ENCODE measurements around the gene SLC7A8.
"Not testable (repeated sequence)": the region's sequence is repeated elsewhere in the genome, so short reads cannot be mapped to it uniquely, and the experiment has no call there.

The SLC7A8 gene

GRCh38 chr14:23183479-23183878, at the start of gene SLC7A8:
Gene SLC7A8 (minus strand): TSS chr14:23183660. CDS start chr14:23182914, 746 bp downstream.
- DNase-seq (ENCODE audit: low spot score), result no peak

GRCh38 chr14:23232241-23232808, 48.9 kb upstream of the SLC7A8 start:
- DNase-seq (ENCODE audit: low spot score), result not testable (repeated sequence)

More at GRCh38 chr14:23183479-23183878, at the start of gene SLC7A8:
- no peak for TF ChIP-seq CTCF (IDR thresholded peaks at IDR 0.05; ENCODE audit: extremely low read depth, missing control alignments)

- no peak for DNase-seq (ENCODE audit: low spot score)
- TF ChIP-seq CTCF (IDR thresholded peaks at IDR 0.05; ENCODE audit: extremely low read depth, missing control alignments), result no peak
These were observed 45.4 kb upstream of the SLC7A8 start for GRCh38 chr14:23228812-23229211.

GRCh38 chr14:23227566-23227965, 44.1 kb upstream of the SLC7A8 start:
- DNase-seq (ENCODE audit: low spot score), result no peak
- no peak for TF ChIP-seq CTCF (IDR thresholded peaks at IDR 0.05; ENCODE audit: extremely low read depth, missing control alignments)

GRCh38 chr14:23224958-23225357, 41.5 kb upstream of the SLC7A8 start:
- not testable (repeated sequence) for DNase-seq (ENCODE audit: low spot score)

- no peak for DNase-seq (ENCODE audit: low spot score)
- TF ChIP-seq CTCF (IDR thresholded peaks at IDR 0.05; ENCODE audit: extremely low read depth, missing control alignments), result no peak
These were observed 35.6 kb upstream of the SLC7A8 start for GRCh38 chr14:23219075-23219474.

GRCh38 chr14:23217032-23218020, 33.9 kb upstream of the SLC7A8 start:
- TF ChIP-seq CTCF (IDR thresholded peaks at IDR 0.05; ENCODE audit: extremely low read depth, missing control alignments), result no peak
- no peak for DNase-seq (ENCODE audit: low spot score)

GRCh38 chr14:23215421-23215820, 32.0 kb upstream of the SLC7A8 start:
- no peak for TF ChIP-seq CTCF (IDR thresholded peaks at IDR 0.05; ENCODE audit: extremely low read depth, missing control alignments)
- DNase-seq (ENCODE audit: low spot score), result no peak

Measured in GM20000 (cell line).